GM12892 (cell line): ENCODE results near the gene CCDC106.

ENCODE experiments used
- DNase-seq: peaks from one replicate; pipeline ENCODE4 v3.0.0; 2011; ENCODE audit not compliant: insufficient read length
- FAIRE-seq: peaks from 2 replicates; lab custom pipeline; 2011; peaks lifted over from hg19 to GRCh38; lab: Jason Lieb, UNC
- POLR2A ChIP-seq: IDR thresholded peaks from 2 replicates; pipeline ENCODE4 v1.6.1; 2011; ENCODE audit warnings: low read depth, low read length, control low read depth
- POLR2AphosphoS5 ChIP-seq: IDR thresholded peaks from 2 replicates; pipeline ENCODE4 v1.6.1; 2011; ENCODE audit warnings: low read depth, low read length, control low read depth
- TAF1 ChIP-seq: IDR thresholded peaks from 2 replicates; pipeline ENCODE4 v1.6.1; 2011; ENCODE audit warnings: low read depth, mild to moderate bottlenecking, control low read depth, low read length, borderline replicate concordance

CCDC106 gene

DNA sequence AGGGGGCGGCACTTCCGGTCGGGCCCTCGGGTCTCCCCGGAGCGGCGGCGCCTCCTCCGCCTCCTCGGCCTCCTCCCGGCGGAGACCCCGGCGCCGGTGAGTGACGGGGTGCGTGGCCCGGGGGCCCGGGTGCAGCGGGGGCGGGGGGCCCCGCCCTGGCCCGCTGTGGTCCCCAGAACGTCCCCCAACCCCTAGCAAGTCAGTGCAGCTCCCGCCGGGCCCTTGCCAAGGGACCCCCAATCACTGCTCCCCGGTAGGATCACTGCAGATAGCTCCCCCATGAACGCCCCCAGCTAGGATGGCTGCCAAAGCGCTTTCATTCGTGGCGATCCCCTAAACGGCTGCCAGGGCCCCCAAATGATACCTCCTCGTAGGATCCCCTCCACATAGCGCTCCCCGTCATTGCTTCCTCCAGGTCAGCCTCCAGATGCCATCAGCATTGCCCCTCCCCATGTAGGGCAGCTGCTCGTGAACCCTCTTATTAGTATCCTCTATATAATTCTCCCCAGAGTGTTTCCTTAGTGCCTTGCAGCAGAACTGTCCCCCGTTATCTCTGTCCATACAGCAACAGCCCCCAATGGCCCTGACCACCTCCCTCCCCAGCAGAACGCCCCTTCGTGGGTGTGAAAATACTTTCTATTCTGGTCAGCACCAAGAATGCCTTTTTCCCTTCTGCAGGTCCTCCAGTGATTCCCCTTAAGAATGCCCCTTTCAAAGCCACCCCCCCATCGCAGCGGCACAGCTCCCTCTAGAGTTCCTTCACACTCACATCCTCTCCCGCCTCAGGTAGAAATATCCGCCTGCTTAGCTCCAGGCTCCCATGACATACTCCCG, 42.2 kb upstream of the CCDC106 start, which contains the start of gene ZNF865:
ZNF865 (plus strand) TSS at position 11 of the 834 bp plus-strand sequence. CDS start 7,972 bp downstream, outside the sequence.
- TF ChIP-seq POLR2A: no peak
- peak; percentile 34; the same call in 1 of the 2 replicates for TF ChIP-seq TAF1
- DNase-seq (no peak), FAIRE-seq (peak; percentile 82)

DNA sequence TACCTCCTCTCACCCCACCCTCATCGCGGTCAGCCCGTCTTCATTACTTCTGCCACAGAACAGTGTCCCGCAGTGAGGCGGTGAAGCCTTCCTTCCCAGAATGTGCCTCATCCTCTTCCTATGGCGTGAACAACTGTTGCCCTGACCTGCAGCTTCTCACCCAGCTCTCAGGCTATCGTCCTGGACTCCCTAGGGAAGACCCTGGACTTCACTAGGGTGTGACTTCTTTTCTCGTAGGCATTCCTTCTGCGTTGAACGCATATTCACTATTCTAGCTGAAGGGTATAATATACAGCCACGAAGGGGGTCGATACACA, 41.6 kb upstream of the CCDC106 start:
- TF ChIP-seq TAF1: no peak
- no peak for TF ChIP-seq POLR2AphosphoS5
- TF ChIP-seq POLR2A: no peak
- FAIRE-seq (no peak), DNase-seq (no peak)

DNA sequence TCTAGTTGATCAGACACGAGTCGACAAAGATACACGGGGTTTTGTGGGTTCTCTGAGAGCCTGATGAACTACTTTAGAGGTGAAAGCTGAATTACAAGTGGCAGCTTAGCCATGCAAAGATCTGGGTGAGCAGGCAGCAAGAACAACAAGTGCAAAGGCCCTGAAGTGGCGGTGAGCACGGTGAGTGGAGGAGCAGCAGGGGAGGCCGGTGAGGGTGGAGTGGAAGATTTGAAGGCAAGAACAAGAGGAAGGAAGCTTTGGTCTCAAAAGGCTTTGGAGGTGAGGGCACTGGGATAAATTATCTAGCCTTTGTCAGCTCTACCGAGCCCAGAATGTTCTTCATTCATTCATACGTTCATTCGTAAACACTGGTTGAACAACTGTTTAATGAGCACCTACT, 41.2 kb upstream of the CCDC106 start:
- TF ChIP-seq TAF1 (no peak), POLR2A (no peak), POLR2AphosphoS5 (no peak)

DNA sequence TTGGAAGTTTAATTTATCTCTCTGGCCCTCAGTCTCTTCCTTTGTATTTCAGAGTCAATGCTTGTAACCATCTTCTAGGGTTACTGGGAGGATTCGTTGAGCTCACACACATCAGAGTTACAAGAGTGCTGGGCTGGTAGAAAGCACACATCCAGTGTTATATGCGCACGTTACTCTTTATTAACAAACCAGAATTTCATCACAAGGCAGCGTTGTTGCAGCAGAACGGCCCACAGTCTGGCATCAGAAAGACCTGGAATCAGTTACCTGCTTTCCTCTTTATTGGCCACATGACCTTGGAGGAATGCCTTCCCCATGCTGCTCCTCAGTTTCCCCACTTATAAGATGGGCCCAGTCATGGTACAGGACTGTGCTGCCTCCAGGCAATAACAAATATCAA, 38.7 kb upstream of the CCDC106 start:
- no peak for DNase-seq
- TF ChIP-seq POLR2AphosphoS5: no peak
- FAIRE-seq: no peak

More for the DNA sequence above, 41.2 kb upstream of the CCDC106 start:
- DNase-seq (no peak), FAIRE-seq (no peak)

DNA sequence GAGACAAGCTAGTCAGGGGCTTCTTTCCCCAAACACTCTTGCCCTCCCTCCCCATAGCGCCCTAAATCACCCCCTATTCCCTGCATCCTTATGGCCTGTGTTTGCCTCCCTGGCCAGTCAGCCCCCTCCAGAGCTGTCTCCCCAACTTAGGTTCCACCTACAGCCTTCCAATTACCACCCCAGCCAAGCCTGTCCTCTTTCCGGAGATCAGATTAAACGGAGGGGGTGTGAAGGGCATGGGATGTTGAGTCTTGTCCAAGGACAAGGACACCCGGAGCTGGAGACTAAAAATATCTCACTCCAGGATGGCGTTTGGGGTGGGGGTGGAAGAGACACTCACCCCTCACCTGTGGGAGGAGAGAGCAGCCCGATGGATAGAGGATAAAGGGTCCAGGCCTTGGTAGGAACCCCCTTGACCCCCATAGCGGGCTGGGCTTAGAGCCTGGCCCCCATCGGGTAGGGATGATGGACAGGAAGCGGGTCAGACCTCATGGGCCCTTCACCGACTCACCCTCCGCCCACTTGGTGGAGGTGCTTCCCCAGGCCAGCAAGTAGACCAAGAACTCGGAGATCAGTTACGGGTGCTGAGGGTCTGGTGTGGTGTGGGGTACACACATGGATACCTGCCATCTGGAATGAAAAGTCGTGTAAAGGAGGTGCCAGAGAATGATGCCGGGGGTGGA, 36.6 kb upstream of the CCDC106 start:
- TF ChIP-seq TAF1 (no peak), POLR2A (no peak), POLR2AphosphoS5 (no peak)
- FAIRE-seq (no peak), DNase-seq (no peak)

DNA sequence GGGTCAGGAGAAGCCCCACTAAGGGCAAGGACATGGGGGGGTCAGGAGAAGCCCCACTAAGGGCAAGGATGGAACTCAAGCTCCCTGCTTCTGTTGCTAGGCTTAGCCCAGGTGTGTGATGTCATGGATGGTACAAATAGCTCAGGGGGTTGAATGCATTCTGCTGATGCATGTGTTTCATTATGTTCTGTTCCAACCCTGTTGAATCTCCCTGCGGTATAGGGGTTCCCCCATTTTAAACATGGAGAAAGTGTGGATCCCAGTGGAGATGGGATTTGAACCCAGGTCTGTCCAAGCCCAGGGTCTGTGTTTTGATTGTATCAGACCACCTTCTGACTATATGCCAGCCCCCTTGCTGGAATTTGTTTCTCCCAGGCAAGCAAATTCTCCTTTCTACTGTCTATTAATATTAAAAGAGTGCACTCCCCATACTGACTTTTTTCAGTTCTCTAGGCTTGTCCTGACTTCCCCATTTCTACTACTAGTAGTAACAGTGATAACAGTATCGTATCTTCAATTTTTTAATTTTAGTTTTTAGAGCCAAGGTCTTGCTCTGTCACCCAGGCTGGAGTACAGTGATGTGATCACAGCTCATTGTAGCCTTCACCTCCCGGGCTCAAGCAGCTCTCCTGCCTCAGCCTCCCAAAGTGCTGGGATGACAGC, 35.9 kb upstream of the CCDC106 start:
- FAIRE-seq: no peak
- no peak for DNase-seq
- no peak for TF ChIP-seq POLR2A

DNA sequence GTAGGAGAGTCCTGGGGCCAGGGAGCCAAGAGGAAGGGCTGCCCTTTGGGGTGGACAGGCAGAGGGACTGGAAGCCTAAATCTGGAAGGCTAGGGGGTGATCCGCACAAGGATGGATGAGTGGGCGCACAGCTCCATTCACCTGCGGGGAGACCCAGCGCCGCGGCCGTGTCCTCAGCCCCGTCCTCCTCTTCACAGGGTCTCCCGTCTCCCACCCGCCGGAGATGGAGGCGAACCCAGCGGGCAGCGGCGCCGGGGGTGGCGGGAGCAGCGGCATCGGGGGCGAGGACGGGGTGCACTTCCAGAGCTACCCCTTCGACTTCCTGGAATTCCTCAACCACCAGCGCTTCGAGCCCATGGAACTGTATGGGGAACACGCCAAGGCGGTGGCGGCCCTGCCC, 34.6 kb upstream of the CCDC106 start:
- TF ChIP-seq POLR2A (no peak), TAF1 (no peak), POLR2AphosphoS5 (no peak)
- no peak for DNase-seq
- no peak for FAIRE-seq

DNA sequence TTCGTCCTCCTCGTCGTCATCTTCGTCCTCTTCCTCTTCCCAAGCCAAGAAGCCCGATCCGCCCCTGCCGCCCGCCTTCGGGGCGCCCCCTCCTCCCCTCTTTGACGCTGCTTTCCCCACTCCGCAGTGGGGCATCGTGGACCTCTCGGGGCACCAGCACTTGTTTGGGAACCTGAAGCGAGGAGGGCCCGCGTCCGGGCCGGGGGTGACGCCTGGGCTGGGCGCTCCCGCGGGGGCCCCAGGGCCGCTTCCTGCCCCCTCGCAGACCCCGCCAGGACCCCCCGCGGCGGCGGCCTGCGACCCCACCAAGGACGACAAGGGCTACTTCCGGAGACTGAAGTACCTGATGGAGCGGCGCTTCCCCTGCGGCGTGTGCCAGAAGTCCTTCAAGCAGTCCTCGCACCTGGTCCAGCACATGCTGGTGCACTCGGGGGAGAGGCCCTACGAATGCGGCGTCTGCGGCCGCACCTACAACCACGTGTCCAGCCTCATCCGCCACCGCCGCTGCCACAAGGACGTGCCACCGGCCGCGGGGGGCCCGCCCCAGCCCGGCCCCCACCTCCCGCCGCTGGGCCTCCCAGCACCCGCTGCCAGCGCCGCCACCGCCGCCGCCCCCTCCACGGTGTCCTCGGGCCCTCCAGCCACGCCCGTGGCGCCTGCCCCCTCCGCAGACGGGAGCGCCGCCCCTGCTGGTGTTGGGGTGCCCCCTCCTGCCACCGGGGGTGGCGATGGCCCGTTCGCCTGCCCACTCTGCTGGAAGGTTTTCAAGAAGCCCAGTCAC, 33.9 kb upstream of the CCDC106 start:
- FAIRE-seq (no peak), DNase-seq (no peak)
- TF ChIP-seq TAF1: no peak
- no peak for TF ChIP-seq POLR2A
- no peak for TF ChIP-seq POLR2AphosphoS5

DNA sequence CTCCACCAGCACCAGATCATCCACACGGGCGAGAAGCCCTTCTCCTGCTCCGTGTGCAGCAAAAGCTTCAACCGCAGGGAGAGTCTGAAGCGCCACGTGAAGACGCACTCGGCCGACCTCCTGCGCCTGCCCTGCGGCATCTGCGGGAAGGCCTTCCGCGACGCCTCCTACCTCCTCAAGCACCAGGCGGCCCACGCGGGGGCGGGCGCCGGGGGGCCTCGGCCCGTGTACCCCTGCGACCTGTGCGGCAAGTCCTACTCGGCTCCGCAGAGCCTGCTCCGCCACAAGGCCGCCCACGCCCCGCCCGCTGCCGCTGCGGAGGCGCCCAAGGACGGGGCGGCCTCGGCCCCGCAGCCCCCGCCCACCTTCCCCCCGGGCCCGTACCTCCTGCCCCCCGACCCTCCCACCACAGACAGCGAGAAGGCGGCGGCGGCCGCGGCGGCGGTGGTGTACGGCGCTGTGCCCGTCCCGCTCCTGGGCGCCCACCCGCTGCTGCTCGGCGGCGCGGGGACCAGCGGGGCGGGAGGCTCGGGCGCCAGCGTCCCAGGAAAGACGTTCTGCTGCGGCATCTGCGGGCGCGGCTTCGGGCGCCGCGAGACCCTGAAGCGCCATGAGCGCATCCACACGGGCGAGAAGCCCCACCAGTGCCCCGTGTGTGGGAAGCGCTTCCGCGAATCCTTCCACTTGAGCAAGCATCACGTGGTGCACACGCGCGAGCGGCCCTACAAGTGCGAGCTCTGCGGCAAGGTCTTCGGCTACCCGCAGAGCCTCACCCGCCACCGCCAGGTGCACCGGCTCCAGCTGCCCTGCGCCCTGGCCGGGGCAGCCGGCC, 33.1 kb upstream of the CCDC106 start:
- no peak for DNase-seq
- no peak for FAIRE-seq
- TF ChIP-seq POLR2A: no peak
- no peak for TF ChIP-seq POLR2AphosphoS5
- no peak for TF ChIP-seq TAF1

DNA sequence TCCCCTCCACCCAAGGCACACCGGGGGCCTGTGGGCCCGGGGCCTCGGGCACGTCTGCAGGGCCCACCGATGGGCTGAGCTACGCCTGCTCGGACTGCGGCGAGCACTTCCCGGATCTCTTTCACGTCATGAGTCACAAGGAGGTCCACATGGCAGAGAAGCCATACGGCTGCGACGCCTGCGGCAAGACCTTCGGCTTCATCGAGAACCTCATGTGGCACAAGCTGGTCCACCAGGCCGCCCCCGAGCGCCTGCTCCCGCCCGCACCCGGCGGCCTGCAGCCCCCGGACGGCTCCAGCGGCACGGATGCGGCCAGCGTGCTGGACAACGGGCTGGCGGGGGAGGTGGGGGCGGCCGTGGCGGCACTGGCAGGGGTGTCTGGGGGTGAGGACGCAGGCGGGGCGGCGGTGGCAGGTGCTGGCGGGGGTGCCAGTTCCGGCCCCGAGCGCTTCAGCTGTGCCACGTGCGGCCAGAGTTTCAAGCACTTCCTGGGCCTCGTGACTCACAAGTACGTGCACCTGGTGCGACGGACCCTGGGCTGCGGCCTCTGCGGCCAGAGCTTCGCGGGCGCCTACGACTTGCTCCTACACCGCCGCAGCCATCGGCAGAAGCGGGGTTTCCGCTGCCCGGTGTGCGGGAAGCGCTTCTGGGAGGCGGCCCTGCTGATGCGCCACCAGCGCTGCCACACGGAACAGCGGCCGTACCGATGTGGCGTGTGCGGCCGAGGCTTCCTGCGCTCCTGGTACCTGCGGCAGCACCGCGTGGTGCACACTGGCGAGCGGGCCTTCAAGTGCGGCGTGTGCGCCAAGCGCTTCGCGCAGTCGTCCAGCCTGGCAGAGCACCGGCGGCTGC, 32.2 kb upstream of the CCDC106 start:
- DNase-seq (no peak), FAIRE-seq (no peak)
- TF ChIP-seq TAF1 (no peak), POLR2AphosphoS5 (no peak), POLR2A (no peak)
